Urinary bladder (tissue), 4 donors: Measurements from ENCODE around the gene CARS1. TPM values are rescaled to one million over a fixed set of nuclear protein-coding genes. Genes with fewer than 3 reads are reported as not detected.
"Not testable (repeated sequence)": the region's sequence is repeated elsewhere in the genome, so short reads cannot be mapped to it uniquely, and the experiment has no call there.

ENCODE experiments used
- DNase-seq: peaks from one replicate; pipeline ENCODE4 v3.0.0-alpha.2; 2015; ENCODE audit errors: extremely low spot score
- H3K27ac ChIP-seq: one replicate; pipeline ENCODE4 v1.5.1; 2013; ENCODE audit warnings: low read depth, mild to moderate bottlenecking, moderate library complexity
- H3K36me3 ChIP-seq: one replicate; pipeline ENCODE4 v1.6.1; 2013; ENCODE audit warnings: mild to moderate bottlenecking, moderate library complexity; ENCODE audit not compliant: insufficient read depth
- H3K4me1 ChIP-seq: one replicate; pipeline ENCODE4 v1.6.1; 2013; ENCODE audit warnings: mild to moderate bottlenecking, moderate library complexity; ENCODE audit not compliant: insufficient read depth
- H3K4me3 ChIP-seq: one replicate; pipeline ENCODE4 v1.5.1; 2013; ENCODE audit warnings: low read depth, low read length
- WGBS: extraction: QIAGEN DNeasy Blood & Tissue Kit; methylation state at CpG from one replicate; pipeline ENCODE4 v1.1.7; 2013; 5-methylcytosine and 5-hydroxymethylcytosine counted together
- polyA plus RNA-seq: library from polyadenylated mRNA; stranded (reverse); fragments of 200-250 nt; gene quantifications from one replicate; pipeline ENCODE4 v1.2.3, GENCODE V29; 2013
- total RNA-seq: library from RNA; depleted of rRNA; stranded (reverse); fragments of >200 nt; gene quantifications from one replicate; pipeline ENCODE4 v1.2.3, GENCODE V29; 2014
- donor health status: healthy with polysubstance abuse.
- donor health status: healthy.

Gene CARS1
- total and polyA plus RNA-seq, 2 donors = 16.1 to 32.2 TPM

GRCh38 chr11:3085052-3085451 lies 27.8 kb upstream of the CARS1 start:
- Histone ChIP-seq H3K27ac (no peak overlapping the region), H3K4me1 (no peaks in the 10 kb centered on the region), H3K36me3 (no peaks in the 10 kb centered on the region), H3K4me3 (no peak overlapping the region)
- no peak for DNase-seq
- WGBS = 60% methylated on average over 5 of the region's 5 CpGs

DNA sequence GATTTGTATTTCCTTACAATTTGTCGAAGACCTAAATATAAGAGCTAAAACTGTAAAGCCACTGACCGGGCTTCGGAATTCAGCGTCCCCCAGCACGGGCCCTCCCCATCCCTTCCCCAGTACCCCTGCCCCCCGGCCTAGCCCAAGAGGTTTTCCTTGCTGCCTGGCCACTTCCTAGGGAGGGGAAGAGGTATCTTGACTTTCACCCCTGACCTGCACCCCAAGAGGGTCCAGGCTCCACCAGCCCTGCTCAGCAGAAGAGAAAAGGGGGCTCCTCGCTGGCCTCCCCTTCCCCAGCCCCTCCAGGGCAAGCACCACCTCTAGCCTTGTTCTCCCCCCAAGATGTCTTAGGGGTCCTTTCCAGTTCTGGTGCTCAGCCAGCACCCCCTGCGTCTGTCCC lies 26.1 kb upstream of the CARS1 start:
- Histone ChIP-seq H3K27ac (no peak overlapping the region), H3K36me3 (no peaks in the 10 kb centered on the region), H3K4me3 (no peak overlapping the region), H3K4me1 (no peaks in the 10 kb centered on the region)
- DNase-seq = no peak
- WGBS = 74% methylated on average over 8 of the region's 8 CpGs

GRCh38 chr11:3081386-3081751 lies 24.1 kb upstream of the CARS1 start:
- Histone ChIP-seq H3K4me1 (no peaks in the 10 kb centered on the region), H3K4me3 (no peak overlapping the region), H3K36me3 (no peaks in the 10 kb centered on the region), H3K27ac (no peak overlapping the region)
- 86% methylated on average over 6 of the region's 6 CpGs for WGBS
- DNase-seq = no peak

DNA sequence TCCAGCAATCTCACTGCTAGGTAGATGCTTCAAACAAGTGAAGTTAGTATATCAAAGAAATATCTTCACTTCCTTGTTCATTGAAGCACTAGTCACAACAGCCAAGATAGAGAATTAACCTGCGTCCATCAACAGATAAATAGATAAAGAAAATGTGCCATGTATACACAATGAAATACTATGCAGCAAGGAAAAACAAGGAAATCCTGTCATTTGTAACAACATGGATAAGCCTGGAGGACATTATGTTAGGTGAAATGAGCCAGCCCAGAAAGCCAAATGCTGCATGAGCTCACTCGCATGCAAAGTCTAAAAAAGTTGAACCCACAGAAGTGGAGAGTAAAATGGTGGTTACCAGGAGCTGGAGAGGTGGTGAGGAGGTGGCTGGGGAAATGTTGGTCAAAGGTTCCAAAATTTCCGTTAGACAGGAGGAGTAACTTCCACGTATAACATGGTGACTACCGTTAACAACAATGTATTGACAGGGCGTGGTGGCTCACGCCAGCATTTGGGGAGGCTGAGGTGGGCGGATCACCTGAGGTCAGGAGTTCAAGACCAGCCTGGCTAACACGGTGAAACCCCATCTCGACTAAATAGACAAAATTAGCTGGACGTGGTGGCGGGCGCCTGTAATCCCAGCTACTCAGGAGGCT lies 23.6 kb upstream of the CARS1 start:
- DNase-seq = no peak
- no peak overlapping the region for H3K27ac ChIP-seq
- H3K4me1 ChIP-seq = no peaks in the 10 kb centered on the region
- H3K36me3 ChIP-seq = no peaks in the 10 kb centered on the region
- no peak overlapping the region for H3K4me3 ChIP-seq
- 86% methylated on average over 13 of the region's 13 CpGs for WGBS

GRCh38 chr11:3080104-3080503 lies 22.9 kb upstream of the CARS1 start:
- H3K4me3 ChIP-seq = no peak overlapping the region
- DNase-seq = no peak
- 92% methylated on average over 1 of the region's 1 CpG for WGBS
- H3K4me1 ChIP-seq = no peaks in the 10 kb centered on the region
- no peaks in the 10 kb centered on the region for H3K36me3 ChIP-seq
- H3K27ac ChIP-seq = no peak overlapping the region

DNA sequence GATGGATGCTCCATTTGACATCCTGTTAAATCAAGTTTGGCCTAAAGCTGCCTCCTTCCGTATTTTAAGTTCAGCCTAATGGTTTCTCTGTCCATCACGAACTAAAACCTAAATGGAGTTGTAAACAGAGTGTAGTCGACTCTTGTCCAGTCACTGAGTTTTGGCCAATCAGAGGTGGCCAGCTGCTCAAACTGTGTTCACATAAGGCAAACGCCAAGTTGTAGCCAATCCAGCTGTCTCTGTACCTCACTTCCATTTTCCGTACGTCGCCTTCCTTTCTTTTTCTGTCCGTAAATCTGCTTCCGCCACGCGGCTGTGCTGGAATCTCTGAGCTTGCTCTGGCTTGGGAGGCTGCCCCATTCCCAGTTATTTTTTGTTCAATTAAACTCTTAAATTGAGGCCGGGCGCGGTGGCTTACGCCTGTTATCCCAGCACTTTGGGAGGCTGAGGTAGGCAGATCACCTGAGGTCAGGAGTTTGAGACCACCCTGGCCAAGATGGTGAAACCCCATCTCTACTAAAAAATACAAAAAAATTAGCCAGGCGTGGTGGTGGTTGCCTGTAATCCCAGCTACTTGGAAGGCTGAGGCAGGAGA lies 20.7 kb upstream of the CARS1 start:
- Histone ChIP-seq H3K36me3 (no peaks in the 10 kb centered on the region), H3K27ac (no peak overlapping the region), H3K4me1 (no peaks in the 10 kb centered on the region), H3K4me3 (no peak overlapping the region)
- no peak for DNase-seq
- 81% methylated on average over 16 of the region's 16 CpGs for WGBS

DNA sequence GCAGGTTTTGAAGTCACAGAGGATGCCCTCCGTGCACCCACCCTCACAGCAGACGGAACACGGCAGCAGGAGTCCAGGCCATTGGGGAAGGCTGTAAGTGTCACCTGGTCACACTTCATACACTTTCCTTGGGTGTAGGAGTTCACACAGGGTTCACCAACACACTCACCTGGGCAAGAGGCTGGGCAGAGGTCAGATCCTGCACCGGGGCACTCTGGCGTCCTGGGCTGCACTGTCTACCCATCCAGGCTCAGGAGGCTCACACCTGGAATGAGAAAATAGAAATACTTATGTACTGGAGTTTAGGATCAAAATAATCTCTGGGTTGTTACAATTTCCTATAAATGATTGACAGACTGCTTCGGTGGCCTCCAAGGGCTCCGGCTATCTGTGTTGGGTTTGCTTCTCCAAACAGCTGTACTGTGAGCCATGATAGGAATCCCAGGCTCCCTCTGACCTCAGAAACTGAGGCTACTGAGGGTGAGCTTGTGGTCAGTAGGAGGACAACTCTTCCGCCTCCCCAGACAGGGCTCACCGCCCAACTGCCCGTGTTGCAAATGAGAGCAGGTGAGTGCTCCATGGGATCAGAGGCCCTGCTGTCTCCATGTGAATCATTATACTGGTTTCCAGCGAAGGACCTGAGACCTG lies 20.1 kb upstream of the CARS1 start:
- Histone ChIP-seq H3K27ac (no peak overlapping the region), H3K36me3 (no peaks in the 10 kb centered on the region), H3K4me3 (no peak overlapping the region), H3K4me1 (no peaks in the 10 kb centered on the region)
- 86% methylated on average over 11 of the region's 11 CpGs for WGBS
- no peak for DNase-seq

DNA sequence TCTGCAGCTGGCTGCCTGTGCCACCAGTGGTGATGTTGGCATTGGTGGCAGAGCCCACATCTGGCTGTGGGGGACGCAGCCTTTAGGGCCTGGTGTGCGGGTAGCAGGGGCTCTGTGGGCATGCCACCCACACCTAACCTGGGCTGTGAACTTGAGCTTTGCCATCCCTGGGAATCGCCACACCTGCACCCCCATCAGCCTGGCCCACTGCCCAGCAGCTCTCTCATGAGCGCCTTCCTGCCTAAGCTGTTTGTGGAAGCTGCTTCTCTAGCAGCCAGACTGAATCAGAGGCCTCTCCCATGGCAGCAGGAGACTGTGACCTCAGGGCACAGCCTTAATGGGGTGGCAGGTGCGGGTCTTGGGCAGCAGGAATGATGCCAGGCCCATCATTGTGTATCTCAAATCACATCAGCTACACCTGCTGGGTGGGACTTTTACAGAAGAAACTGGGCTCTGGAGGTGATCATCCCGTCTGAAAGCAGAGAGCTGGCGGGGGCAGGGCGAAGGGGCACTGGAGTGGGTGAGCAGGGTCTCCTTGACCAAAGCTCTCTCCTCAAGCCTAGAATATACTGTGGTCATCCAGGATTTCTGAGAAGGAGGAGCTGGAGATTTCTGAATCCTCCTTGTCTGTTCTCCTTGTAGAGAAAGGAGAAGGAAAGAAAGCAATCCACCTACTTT lies 17.8 kb upstream of the CARS1 start:
- Histone ChIP-seq H3K4me3 (no peak overlapping the region), H3K27ac (no peak overlapping the region), H3K36me3 (no peaks in the 10 kb centered on the region), H3K4me1 (no peaks in the 10 kb centered on the region)
- no peak for DNase-seq
- 62% methylated on average over 8 of the region's 8 CpGs for WGBS

DNA sequence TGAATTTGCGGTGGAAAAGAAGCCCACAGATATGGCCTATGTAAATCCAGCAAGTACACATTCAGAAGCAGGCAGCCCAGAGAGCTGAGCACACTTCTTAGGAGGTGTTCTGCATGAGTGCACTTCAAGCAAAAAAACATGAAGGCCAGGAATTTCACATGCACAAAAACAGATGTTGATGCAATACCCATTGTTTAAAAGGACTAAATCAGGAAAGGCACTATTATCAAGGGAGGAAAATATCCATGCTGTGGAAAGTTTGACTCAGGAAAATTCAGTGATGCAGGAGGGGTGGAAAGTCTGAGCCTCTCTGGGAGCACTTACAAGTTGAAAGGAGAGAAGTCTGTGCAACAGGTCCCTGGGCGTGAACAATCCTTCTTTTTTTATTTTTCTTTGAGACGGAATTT lies 15.8 kb upstream of the CARS1 start:
- no peak overlapping the region for H3K4me3 ChIP-seq
- WGBS = 71% methylated on average over 3 of the region's 3 CpGs
- no peak for DNase-seq
- H3K27ac ChIP-seq = no peak overlapping the region
- H3K36me3 ChIP-seq = no peaks in the 10 kb centered on the region
- H3K4me1 ChIP-seq = no peaks in the 10 kb centered on the region

DNA sequence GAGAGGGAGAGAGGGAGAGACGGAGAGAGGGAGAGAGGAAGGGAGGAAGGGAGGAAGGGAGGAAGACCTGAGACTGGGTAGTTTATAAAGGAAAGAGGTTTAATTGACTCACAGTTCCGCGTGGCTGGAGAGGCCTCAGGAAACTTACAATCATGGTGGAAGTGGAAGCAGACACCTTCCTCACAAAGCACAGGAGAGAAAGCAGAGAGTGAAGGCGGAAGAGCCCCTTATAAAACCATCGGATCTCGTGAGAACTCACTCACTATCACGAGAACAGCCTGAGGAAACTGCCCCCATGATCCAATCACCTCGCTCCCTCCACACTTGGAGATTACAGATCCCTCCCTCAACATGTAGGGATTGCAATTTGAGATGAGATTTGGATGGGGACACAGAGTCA lies 12.2 kb upstream of the CARS1 start:
- no peaks in the 10 kb centered on the region for H3K4me1 ChIP-seq
- no peaks in the 10 kb centered on the region for H3K36me3 ChIP-seq
- 70% methylated on average over 7 of the region's 8 CpGs for WGBS

DNA sequence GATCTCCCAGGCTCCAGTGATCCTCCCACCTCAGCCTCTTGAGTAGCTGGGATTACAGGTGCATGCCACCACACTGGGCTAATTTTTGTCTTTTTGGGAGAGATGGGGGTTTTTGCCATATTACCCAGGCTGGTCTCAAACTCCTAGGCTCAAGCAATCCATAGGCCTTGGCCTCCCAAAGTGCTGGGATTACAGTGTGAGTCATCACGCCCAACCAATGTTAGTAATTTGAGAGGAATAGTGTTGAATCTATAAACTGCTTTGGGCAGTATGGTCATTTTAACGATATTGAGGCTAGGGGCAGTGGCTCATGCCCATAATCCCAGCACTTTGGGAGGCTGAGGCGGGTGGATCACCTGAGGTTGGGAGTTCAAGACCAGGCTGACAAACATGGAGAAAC lies 9.1 kb upstream of the CARS1 start:
- WGBS = 90% methylated on average over 3 of the region's 3 CpGs
- not testable (repeated sequence) for H3K36me3 ChIP-seq, H3K27ac ChIP-seq, H3K4me1 ChIP-seq, DNase-seq, H3K4me3 ChIP-seq

More for the DNA sequence above, 12.2 kb upstream of the CARS1 start:
- no peak overlapping the region for H3K4me3 ChIP-seq
- no peak overlapping the region for H3K27ac ChIP-seq
- DNase-seq = no peak

GRCh38 chr11:3064709-3065108 lies 7.5 kb upstream of the CARS1 start:
- not testable (repeated sequence) for H3K27ac ChIP-seq, H3K36me3 ChIP-seq, DNase-seq, H3K4me3 ChIP-seq, H3K4me1 ChIP-seq
- 85% methylated on average over 6 of the region's 6 CpGs for WGBS

GRCh38 chr11:3063876-3064275 lies 6.7 kb upstream of the CARS1 start:
- not testable (repeated sequence) for H3K36me3 ChIP-seq, DNase-seq

GRCh38 chr11:3063432-3063831 lies 6.2 kb upstream of the CARS1 start:
- 89% methylated on average over 4 of the region's 4 CpGs for WGBS
- H3K4me1 ChIP-seq, H3K36me3 ChIP-seq, H3K4me3 ChIP-seq, H3K27ac ChIP-seq, DNase-seq: not testable (repeated sequence)

More at GRCh38 chr11:3063876-3064275, 6.7 kb upstream of the CARS1 start:
- WGBS = 68% methylated on average over 8 of the region's 8 CpGs
- H3K4me3 ChIP-seq, H3K4me1 ChIP-seq, H3K27ac ChIP-seq: not testable (repeated sequence)
